ENCODE measurements around the gene RTTN.
"Not testable (repeated sequence)": the region's sequence is repeated elsewhere in the genome, so short reads cannot be mapped to it uniquely, and the experiment has no call there.

The RTTN gene

GRCh38 chr18:70205421-70206397, at the start of gene RTTN:
Gene RTTN, minus strand, starts transcription at chr18:70205687. Its CDS starts 29 bp downstream, at chr18:70205658.
- peak; percentile 84 to 93 (median 90) for DNase-seq

- no peak for DNase-seq
Measured at GRCh38 chr18:70250781-70251180, 45.3 kb upstream of the RTTN start.

- not testable (repeated sequence) for DNase-seq
Measured at GRCh38 chr18:70249861-70250260, 44.4 kb upstream of the RTTN start.

GRCh38 chr18:70249118-70249517, 43.6 kb upstream of the RTTN start:
- DNase-seq = no peak

GRCh38 chr18:70246061-70246466, 40.6 kb upstream of the RTTN start:
- no peak for DNase-seq

- no peak for DNase-seq
Measured at GRCh38 chr18:70243131-70243929, 37.8 kb upstream of the RTTN start.

GRCh38 chr18:70236921-70237320, 31.4 kb upstream of the RTTN start:
- not testable (repeated sequence) for DNase-seq

- DNase-seq = no peak
Measured at GRCh38 chr18:70235478-70235877, 30.0 kb upstream of the RTTN start.

GRCh38 chr18:70234667-70235459, 29.4 kb upstream of the RTTN start:
- no peak for DNase-seq

- DNase-seq = no peak
Measured at GRCh38 chr18:70233974-70234373, 28.5 kb upstream of the RTTN start.

- DNase-seq = no peak
Measured at GRCh38 chr18:70232261-70232660, 26.8 kb upstream of the RTTN start.

- DNase-seq = no peak
Measured at GRCh38 chr18:70229639-70230038, 24.2 kb upstream of the RTTN start.

- DNase-seq = no peak
Measured at GRCh38 chr18:70228536-70228935, 23.0 kb upstream of the RTTN start.

- DNase-seq = no peak
Measured at GRCh38 chr18:70227438-70227837, 22.0 kb upstream of the RTTN start.

GRCh38 chr18:70221915-70222278, 16.4 kb upstream of the RTTN start:
- no peak for DNase-seq

GRCh38 chr18:70221156-70221914, 15.8 kb upstream of the RTTN start:
- DNase-seq = no peak

GRCh38 chr18:70220628-70221027, 15.1 kb upstream of the RTTN start:
- DNase-seq = no peak

GRCh38 chr18:70219688-70220087, 14.2 kb upstream of the RTTN start:
- no peak for DNase-seq

- DNase-seq = no peak
Measured at GRCh38 chr18:70216788-70217187, 11.3 kb upstream of the RTTN start.

GRCh38 chr18:70207181-70207580, 1.7 kb upstream of the RTTN start:
- DNase-seq = no peak

- no peak for DNase-seq
Measured at GRCh38 chr18:70200286-70200685, 5.2 kb downstream of the RTTN start.

- no peak for DNase-seq
Measured at GRCh38 chr18:70197844-70198243, 7.6 kb downstream of the RTTN start.
